Measurements from ENCODE around the gene TTC23L.

The TTC23L gene

GRCh38 chr5:34838785-34839714 lies at the start of gene TTC23L:
Gene TTC23L, plus strand, starts transcription at chr5:34839164. Its CDS starts 1,508 bp downstream, at chr5:34840672.
- no peaks in the 10 kb centered on the region for H3K9me2 ChIP-seq (replicated peaks; ENCODE audit: low read depth, low read length)
- no peaks in the 10 kb centered on the region for H3K27me3 ChIP-seq (ENCODE audit: insufficient read depth, low read length, poor library complexity, severe bottlenecking)
- H4K20me1 ChIP-seq (ENCODE audit: insufficient read depth, low read length, poor library complexity, severe bottlenecking): no peaks in the 10 kb centered on the region
- H3K79me2 ChIP-seq (ENCODE audit: insufficient read depth, low read length): no peaks in the 10 kb centered on the region
- peak within 1 kb of the TSS; percentile 43 for H3K4me2 ChIP-seq (ENCODE audit: low read depth, low read length, poor library complexity, severe bottlenecking)
- H2AFZ ChIP-seq (ENCODE audit: low read length): peak within 1 kb of the TSS; percentile 53
- no peaks in the 10 kb centered on the region for H3K9me3 ChIP-seq (ENCODE audit: insufficient read depth, low read depth, low read length)
- H3K4me3 ChIP-seq (ENCODE audit: low read length, poor library complexity, severe bottlenecking): peak within 1 kb of the TSS; percentile 39
- TF ChIP-seq CTCF (conservative IDR thresholded peaks at IDR 0.05; ENCODE audit: low read length): no peak
- no peak for TF ChIP-seq EZH2phosphoT487 (IDR thresholded peaks at IDR 0.05; ENCODE audit: borderline replicate concordance)
- no peaks in the 10 kb centered on the region for H3K36me3 ChIP-seq (ENCODE audit: insufficient read depth, low read length)
- no peak within 1 kb of the TSS for H3K9ac ChIP-seq (ENCODE audit: low read depth, low read length, poor library complexity, severe bottlenecking)
- 0 out of 2 replicates have a peak, but pooled peaks cover 2% of the 10 kb centered on the region for H3F3A ChIP-seq (ENCODE audit: low read depth)
- H3K4me1 ChIP-seq (ENCODE audit: insufficient read depth, low read length, poor library complexity, severe bottlenecking): peaks cover 24% of the 10 kb centered on the region

GRCh38 chr5:34789639-34790038 lies 49.3 kb upstream of the TTC23L start:
- Histone ChIP-seq H3K9ac (ENCODE audit: low read depth, low read length, poor library complexity, severe bottlenecking) (no peak overlapping the region), H3K9me2 (replicated peaks; ENCODE audit: low read depth, low read length) (no peaks in the 10 kb centered on the region), H3K27me3 (ENCODE audit: insufficient read depth, low read length, poor library complexity, severe bottlenecking) (no peaks in the 10 kb centered on the region), H3K4me2 (ENCODE audit: low read depth, low read length, poor library complexity, severe bottlenecking) (no peak overlapping the region), H3K4me1 (ENCODE audit: insufficient read depth, low read length, poor library complexity, severe bottlenecking) (peaks cover 7% of the 10 kb centered on the region), H3K4me3 (ENCODE audit: low read length, poor library complexity, severe bottlenecking) (no peak overlapping the region), H3K9me3 (ENCODE audit: insufficient read depth, low read depth, low read length) (peaks cover 4% of the 10 kb centered on the region; the same call in 1 of the 2 replicates), H3F3A (ENCODE audit: low read depth) (no peaks in the 10 kb centered on the region), H3K36me3 (ENCODE audit: insufficient read depth, low read length) (no peaks in the 10 kb centered on the region), H4K20me1 (ENCODE audit: insufficient read depth, low read length, poor library complexity, severe bottlenecking) (no peaks in the 10 kb centered on the region), H2AFZ (ENCODE audit: low read length) (no peak overlapping the region), H3K79me2 (ENCODE audit: insufficient read depth, low read length) (no peaks in the 10 kb centered on the region)
- no peak for TF ChIP-seq CTCF (conservative IDR thresholded peaks at IDR 0.05; ENCODE audit: low read length)
- no peak for TF ChIP-seq EZH2phosphoT487 (IDR thresholded peaks at IDR 0.05; ENCODE audit: borderline replicate concordance)

GRCh38 chr5:34790069-34790468 lies 48.9 kb upstream of the TTC23L start:
- no peak for TF ChIP-seq CTCF (conservative IDR thresholded peaks at IDR 0.05; ENCODE audit: low read length)
- TF ChIP-seq EZH2phosphoT487 (IDR thresholded peaks at IDR 0.05; ENCODE audit: borderline replicate concordance): no peak
- Histone ChIP-seq H3K36me3 (ENCODE audit: insufficient read depth, low read length) (no peaks in the 10 kb centered on the region), H3F3A (ENCODE audit: low read depth) (no peaks in the 10 kb centered on the region), H3K4me1 (ENCODE audit: insufficient read depth, low read length, poor library complexity, severe bottlenecking) (peaks cover 7% of the 10 kb centered on the region), H4K20me1 (ENCODE audit: insufficient read depth, low read length, poor library complexity, severe bottlenecking) (no peaks in the 10 kb centered on the region), H2AFZ (ENCODE audit: low read length) (no peak overlapping the region), H3K79me2 (ENCODE audit: insufficient read depth, low read length) (no peaks in the 10 kb centered on the region), H3K9me2 (replicated peaks; ENCODE audit: low read depth, low read length) (no peaks in the 10 kb centered on the region), H3K4me2 (ENCODE audit: low read depth, low read length, poor library complexity, severe bottlenecking) (no peak overlapping the region), H3K4me3 (ENCODE audit: low read length, poor library complexity, severe bottlenecking) (no peak overlapping the region), H3K9me3 (ENCODE audit: insufficient read depth, low read depth, low read length) (peaks cover 4% of the 10 kb centered on the region; the same call in 1 of the 2 replicates), H3K9ac (ENCODE audit: low read depth, low read length, poor library complexity, severe bottlenecking) (no peak overlapping the region), H3K27me3 (ENCODE audit: insufficient read depth, low read length, poor library complexity, severe bottlenecking) (no peaks in the 10 kb centered on the region)
